HUDEP-2 (cell line): ENCODE data around the gene ALMS1.
"Not testable (repeated sequence)": the region's sequence is repeated elsewhere in the genome, so short reads cannot be mapped to it uniquely, and the experiment has no call there.

Source experiments
- DNase-seq, 76 experiments: peaks; one replicate each; lab custom pipeline; 2025; ENCODE audit not compliant: unreplicated experiment in 76 of 76; lab: John Stamatoyannopoulos, UW

The ALMS1 gene

GRCh38 chr2:73385504-73386341, at the start of gene ALMS1:
ALMS1 (plus strand) TSS chr2:73385836; CDS start chr2:73385869, 33 bp downstream.
- peak in 75 of 76 experiments; percentile 10 to 95 (median 81) for DNase-seq

GRCh38 chr2:73337828-73338227, 47.8 kb upstream of the ALMS1 start:
- no peak for DNase-seq

- DNase-seq = no peak
Observed at GRCh38 chr2:73339201-73339600, 46.4 kb upstream of the ALMS1 start.

GRCh38 chr2:73341039-73341438, 44.6 kb upstream of the ALMS1 start:
- DNase-seq = no peak

- DNase-seq = no peak
Observed at GRCh38 chr2:73343992-73344391, 41.6 kb upstream of the ALMS1 start.

GRCh38 chr2:73344747-73345146, 40.9 kb upstream of the ALMS1 start:
- not testable (repeated sequence) for DNase-seq

GRCh38 chr2:73350035-73350691, 35.5 kb upstream of the ALMS1 start:
- DNase-seq = no peak

GRCh38 chr2:73356097-73356496, 29.5 kb upstream of the ALMS1 start:
- DNase-seq = no peak

GRCh38 chr2:73359915-73360697, 25.5 kb upstream of the ALMS1 start:
- no peak for DNase-seq

- DNase-seq = no peak
Observed at GRCh38 chr2:73366060-73366459, 19.6 kb upstream of the ALMS1 start.

- DNase-seq = no peak
Observed at GRCh38 chr2:73368781-73369180, 16.9 kb upstream of the ALMS1 start.

- DNase-seq = no peak
Observed at GRCh38 chr2:73370348-73370747, 15.3 kb upstream of the ALMS1 start.

- DNase-seq = peak in 9 of 76 experiments; percentile 2 to 34 (median 13)
Observed at GRCh38 chr2:73373344-73373743, 12.3 kb upstream of the ALMS1 start.

- DNase-seq = no peak
Observed at GRCh38 chr2:73374269-73374668, 11.4 kb upstream of the ALMS1 start.

- no peak for DNase-seq
Observed at GRCh38 chr2:73376681-73377080, 9.0 kb upstream of the ALMS1 start.

GRCh38 chr2:73383036-73383435, 2.6 kb upstream of the ALMS1 start:
- no peak for DNase-seq

- peak in 1 of 76 experiments; percentile 28 for DNase-seq
Observed at GRCh38 chr2:73385123-73385503, 523 bp upstream of the ALMS1 start.

GRCh38 chr2:73386342-73386868, 769 bp downstream of the ALMS1 start:
- peak in 1 of 76 experiments; percentile 7 for DNase-seq

GRCh38 chr2:73386894-73387636, 1.4 kb downstream of the ALMS1 start:
- no peak for DNase-seq

- no peak for DNase-seq
Observed at GRCh38 chr2:73402386-73403103, 16.9 kb downstream of the ALMS1 start.
